Upper lobe of left lung (tissue), 4 donors: Measurements from ENCODE around the gene ACADM.

Experiments used
- CTCF ChIP-seq, 6 experiments: fragments of 450-650 bp in 4 of 6; fragments of 200-600 bp in 2 of 6; sonication (generic) in 2 of 6; IDR thresholded peaks; one replicate each; pipeline ENCODE4 v1.5.1; 2016 to 2019; ENCODE audit warnings: antibody characterized with exemption in 6 of 6
- EP300 ChIP-seq, 4 donors: sonication (generic); formaldehyde crosslinking; IDR thresholded peaks; one replicate each; pipeline ENCODE4 v1.5.1; 2017; ENCODE audit warnings: antibody characterized with exemption in 4 of 4, control low read depth in 2 of 4
- POLR2A ChIP-seq, 4 donors: fragments of 450-650 bp; IDR thresholded peaks; one replicate each; pipeline ENCODE4 v1.5.1; 2016 to 2017; ENCODE audit warnings: antibody characterized with exemption in 4 of 4, mild to moderate bottlenecking in 2 of 4

- TF ChIP-seq CTCF (IDR thresholded peaks at IDR 0.05), result no peak
- no peak for TF ChIP-seq EP300 (IDR thresholded peaks at IDR 0.05)
- TF ChIP-seq POLR2A (IDR thresholded peaks at IDR 0.05), result no peak
Measured at GRCh38 chr1:75768016-75768415, 43.5 kb downstream of the ACADM start.
